ENCODE data around the gene GLIS1. TPM values are rescaled to one million over a fixed set of nuclear protein-coding genes. Genes with fewer than 3 reads are reported as not detected.

The GLIS1 gene
- total RNA-seq, 2 experiments from 2014 or later = not detected

DNA sequence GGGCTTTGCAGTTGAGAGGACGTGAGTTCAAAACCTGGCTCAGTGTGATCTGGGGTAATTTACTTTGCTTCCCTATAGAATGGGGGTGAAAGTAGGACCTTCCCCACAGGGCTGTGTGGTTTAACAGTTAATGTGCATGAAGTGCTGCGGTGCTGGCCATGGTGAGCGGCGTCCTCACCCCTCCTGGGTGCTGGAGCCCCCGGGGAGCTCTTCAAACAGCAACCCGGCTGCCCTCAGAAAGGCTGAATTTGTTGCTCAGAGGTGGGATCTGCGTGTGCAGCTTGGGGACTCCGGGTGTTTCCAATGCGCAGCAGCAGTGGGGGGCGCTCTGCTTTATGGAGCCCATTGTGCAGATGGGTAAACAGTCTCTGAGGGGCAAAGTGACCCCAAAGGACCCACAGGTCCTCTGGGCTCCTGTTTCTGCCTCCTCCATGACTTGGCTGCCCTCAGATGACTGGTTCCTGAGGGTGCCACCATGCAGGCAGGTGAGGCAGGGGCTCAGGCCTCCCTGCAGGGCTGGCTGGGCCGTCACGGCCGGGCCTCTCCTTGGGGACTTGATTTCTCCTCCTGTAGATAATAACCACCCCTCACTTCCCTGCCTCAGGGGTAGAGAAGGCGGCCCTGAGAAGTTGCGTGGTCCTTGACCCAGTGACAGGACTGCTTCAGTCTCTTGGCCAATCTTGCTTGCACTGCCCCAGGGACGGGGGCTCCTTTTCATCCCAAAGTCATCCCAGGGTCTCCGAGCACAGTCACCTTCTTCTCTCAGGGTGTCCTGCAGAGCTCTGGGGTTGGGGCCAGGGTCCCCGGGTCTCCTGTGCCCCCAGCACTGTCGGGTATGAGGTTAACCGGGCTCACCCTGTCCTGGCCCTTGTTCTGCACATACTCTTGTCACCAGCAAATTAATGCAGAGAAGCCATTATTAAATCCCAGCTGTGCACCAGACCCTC lies 239.4 kb downstream of the GLIS1 start:
- H3K9me3 Mint-ChIP-seq = no peaks in the 10 kb centered on the region
- H3K27me3 Mint-ChIP-seq = peaks cover 2% of the 10 kb centered on the region
- no peak overlapping the region for H3K4me3 Mint-ChIP-seq
- no peak for ATAC-seq (ENCODE audit: low read depth)
- H3K4me1 Mint-ChIP-seq = peaks cover 3% of the 10 kb centered on the region
- no peak for DNase-seq
- POLR2A ChIA-PET = no interaction called here
- H3K36me3 Mint-ChIP-seq = no peaks in the 10 kb centered on the region
- no peak overlapping the region for H3K27ac Mint-ChIP-seq

DNA sequence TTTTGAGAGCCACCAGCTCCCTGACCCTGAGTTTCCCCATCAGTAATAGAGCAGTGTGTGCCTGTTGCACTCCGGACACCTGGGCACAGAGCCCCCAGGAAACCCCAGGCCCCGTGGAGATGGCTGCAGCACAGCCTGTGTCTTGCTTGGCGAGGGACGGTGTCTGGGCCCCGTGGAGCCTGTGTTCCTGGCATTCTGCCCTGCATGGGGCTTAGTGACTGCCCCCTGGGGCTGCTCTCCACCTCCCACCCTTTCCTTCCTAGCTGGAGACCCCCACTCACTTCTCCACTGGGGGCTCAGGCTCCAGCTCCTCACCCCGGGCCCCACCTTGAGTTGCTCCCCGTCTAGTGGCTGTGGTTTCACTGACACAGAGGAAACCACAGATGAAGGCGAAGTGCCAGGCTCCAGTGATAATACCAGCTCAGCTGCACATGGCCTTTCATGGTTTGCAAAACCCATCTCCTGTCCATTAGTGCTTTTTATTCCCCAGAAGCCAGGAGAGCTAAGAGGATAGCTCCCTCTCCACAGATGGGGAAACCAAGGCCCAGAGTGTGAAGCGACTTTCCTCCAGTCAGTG lies 240.3 kb downstream of the GLIS1 start:
- peak; percentile 17 for ATAC-seq (ENCODE audit: low read depth)
- POLR2A ChIA-PET = no interaction called here

DNA sequence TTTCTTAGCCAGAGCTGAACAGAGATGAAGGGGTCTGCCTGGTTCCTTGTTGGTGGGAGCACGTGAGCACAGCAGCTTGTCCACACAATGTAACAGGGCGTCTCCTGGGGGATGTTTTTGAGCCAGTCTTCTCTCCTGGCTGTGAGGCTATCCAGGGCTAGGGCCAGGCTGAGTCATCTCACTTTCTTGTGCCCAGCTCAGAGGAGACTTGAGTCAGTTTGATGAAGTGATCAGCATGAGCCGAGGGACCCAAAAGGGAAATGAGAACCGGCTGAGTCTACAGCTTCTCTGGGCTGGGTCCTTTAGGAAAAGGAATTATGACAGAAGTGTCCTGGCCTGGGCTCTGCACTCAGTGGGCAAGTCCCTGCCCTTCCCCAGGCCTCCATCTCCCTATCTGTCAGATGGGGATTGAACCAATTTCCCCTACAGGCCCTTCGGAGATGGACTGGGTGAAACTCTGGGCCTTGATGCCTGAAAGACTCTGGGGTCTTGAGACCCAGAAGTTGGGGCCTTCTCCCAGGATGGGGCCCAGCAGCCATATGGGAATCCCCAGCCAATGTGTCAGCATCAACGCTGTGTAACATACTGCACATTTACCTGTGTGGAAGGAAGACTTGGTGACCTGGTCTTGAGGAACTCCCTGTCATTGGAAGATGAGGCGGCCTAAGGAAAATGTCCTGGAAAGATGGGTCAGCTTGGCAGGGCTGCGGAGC lies 243.2 kb downstream of the GLIS1 start:
- POLR2A ChIA-PET = no interaction called here
- ATAC-seq (ENCODE audit: low read depth) = no peak

More for the DNA sequence above, 240.3 kb downstream of the GLIS1 start:
- Mint-ChIP-seq H3K4me1 (peaks cover 3% of the 10 kb centered on the region), H3K4me3 (no peak overlapping the region), H3K27ac (no peak overlapping the region), H3K9me3 (no peaks in the 10 kb centered on the region), H3K27me3 (peaks cover 8% of the 10 kb centered on the region), H3K36me3 (no peaks in the 10 kb centered on the region)
- no peak for DNase-seq

DNA sequence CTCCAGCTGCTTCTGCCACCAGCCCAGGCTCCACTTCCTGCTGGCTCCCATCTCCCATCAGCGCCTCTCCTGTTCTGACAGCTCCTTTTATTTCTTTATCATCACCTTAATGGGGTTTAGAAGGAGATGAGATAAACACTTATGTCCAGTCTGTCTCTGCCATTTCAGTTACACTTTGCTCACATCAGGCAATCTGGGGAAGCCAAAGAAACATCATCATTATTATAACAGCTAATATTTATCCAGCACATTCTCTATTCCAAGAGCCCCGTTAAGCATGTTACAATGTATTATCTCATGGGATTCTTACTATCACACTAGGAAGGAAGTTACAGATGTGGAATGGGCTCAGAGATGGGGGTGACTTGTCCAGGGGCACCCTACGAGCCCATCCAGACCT lies 248.6 kb downstream of the GLIS1 start:
- Mint-ChIP-seq H3K36me3 (no peaks in the 10 kb centered on the region), H3K9me3 (no peaks in the 10 kb centered on the region), H3K4me3 (no peak overlapping the region), H3K27ac (no peak overlapping the region), H3K27me3 (peaks cover 31% of the 10 kb centered on the region), H3K4me1 (no peaks in the 10 kb centered on the region)
- ATAC-seq (ENCODE audit: low read depth) (no peak), DNase-seq (no peak)
- POLR2A ChIA-PET = no interaction called here

More for the DNA sequence above, 243.2 kb downstream of the GLIS1 start:
- Mint-ChIP-seq H3K4me3 (no peak overlapping the region), H3K9me3 (no peaks in the 10 kb centered on the region), H3K36me3 (no peaks in the 10 kb centered on the region), H3K27ac (no peak overlapping the region), H3K4me1 (peaks cover 3% of the 10 kb centered on the region), H3K27me3 (peaks cover 11% of the 10 kb centered on the region)
- DNase-seq = no peak

DNA sequence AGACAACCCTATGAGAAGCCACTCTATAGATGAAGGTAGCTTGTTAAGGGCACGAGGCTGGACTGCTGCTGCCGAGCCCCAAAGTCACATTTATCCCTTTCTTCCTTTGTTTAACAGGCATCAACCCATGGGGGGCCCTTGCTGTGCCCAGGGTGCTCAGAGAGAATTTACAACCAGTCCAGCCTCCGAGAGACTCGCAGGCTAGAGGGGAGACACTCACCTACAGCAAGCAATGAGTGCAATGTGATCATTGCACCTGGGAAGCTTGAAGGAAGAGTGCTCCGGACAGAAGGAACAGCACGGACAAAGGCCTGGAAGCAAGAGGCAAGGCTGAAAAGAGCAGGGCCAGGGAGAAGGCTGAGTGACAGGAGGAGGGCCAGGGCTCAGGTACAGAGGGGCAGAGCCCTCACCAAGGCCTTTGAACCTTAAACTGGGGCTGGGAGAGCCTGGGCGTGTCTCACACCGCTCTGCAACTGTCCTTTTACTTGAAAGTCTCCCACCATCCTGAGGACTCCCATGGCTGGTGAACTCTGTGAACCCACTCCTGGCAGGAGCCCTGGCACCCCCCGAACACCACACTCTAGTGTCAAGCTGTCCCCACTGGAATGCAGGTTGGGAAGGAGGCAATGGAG lies 252.5 kb downstream of the GLIS1 start:
- Mint-ChIP-seq H3K27me3 (peaks cover 21% of the 10 kb centered on the region), H3K27ac (no peak overlapping the region), H3K4me1 (peaks cover 1% of the 10 kb centered on the region), H3K4me3 (no peak overlapping the region), H3K36me3 (no peaks in the 10 kb centered on the region), H3K9me3 (no peaks in the 10 kb centered on the region)
- ATAC-seq (ENCODE audit: low read depth) (no peak), DNase-seq (no peak)
- POLR2A ChIA-PET = no interaction called here

DNA sequence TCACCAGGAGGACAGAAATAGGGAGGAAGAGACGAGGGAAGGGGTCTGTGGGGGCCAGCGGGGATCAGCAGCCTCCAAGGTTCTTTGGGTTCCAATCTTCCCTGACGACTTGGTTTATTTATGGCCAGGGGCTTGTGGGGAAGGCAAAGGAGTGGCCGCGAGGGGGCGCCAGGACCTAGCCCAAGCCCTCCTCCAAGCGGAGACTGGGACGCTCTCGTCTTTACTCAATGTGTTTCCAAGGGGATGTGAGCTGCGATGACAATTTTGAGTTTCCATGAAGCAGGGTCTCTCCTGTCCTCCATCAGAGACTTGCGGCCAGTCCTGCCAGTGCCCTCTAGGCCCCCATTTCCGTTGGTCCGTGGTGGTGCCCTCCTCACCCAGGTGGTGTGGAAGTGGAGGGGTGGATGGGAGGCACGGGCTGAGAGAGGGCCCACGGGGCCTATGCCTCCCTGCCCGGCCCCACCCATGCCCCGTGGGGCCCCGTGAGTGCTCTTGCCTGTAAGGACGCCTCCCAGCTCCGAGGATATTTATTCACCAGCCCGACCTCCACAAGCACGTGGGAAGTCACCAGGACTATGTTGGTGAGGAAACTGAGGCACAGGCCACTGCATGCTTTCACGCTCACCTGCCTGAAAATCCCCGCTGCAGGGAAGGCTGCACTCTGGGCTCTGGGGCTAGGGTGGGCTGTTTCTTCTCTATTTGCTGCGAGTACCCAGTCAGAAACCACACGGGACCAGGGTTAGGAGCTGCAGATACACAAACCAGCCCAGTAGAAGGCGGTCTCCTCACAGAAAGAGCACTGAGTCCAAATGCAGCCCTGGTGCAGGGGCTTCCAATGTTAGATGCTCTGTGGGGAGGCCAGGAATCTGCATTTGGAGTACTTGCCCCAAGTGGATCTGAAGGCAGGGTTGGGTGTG lies 253.2 kb downstream of the GLIS1 start:
- peaks cover 1% of the 10 kb centered on the region for H3K4me1 Mint-ChIP-seq
- H3K4me3 Mint-ChIP-seq = no peak overlapping the region
- no peaks in the 10 kb centered on the region for H3K9me3 Mint-ChIP-seq
- DNase-seq (peak; percentile 81), ATAC-seq (ENCODE audit: low read depth) (peak; percentile 81)
- peaks cover 21% of the 10 kb centered on the region for H3K27me3 Mint-ChIP-seq
- H3K36me3 Mint-ChIP-seq = no peaks in the 10 kb centered on the region
- POLR2A ChIA-PET = no interaction called here
- no peak overlapping the region for H3K27ac Mint-ChIP-seq

DNA sequence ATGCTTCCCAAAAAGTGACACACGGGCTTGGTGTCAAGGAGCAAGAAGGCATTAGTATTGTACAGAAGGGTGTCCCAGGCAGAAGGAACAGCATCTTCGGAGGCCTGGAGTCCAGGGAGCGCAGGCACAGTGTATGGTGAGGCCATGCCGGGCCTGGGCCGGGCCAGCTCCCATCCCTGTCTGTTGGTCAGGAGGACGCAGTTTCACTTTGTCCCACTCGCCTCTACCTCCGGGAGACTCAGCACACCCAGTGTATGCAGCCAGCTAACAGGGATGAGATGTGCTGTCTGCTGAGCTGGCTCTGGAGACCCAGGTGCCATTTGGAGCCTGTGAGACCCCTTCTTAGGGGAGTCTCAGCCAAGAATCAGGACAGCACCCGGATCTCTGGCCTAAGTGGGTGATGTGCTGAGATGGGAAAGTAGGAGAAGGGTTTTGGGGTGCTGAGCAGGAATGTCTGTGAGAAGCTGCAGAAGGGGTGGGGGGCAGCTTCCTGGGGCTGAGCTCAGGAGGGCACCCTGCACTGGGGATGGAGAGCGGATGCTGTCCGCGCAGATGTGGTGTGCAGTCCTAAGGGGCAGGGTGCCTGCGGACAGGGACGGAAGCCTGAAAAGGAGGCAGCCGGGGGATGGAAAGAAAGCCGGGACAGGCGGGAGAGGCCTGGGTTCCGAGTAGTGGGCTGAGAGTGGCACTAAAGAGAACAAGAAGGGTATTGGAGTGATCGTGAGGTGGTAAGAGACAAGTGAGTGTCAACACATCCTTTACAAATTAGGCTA lies 254.1 kb downstream of the GLIS1 start:
- Mint-ChIP-seq H3K27me3 (peaks cover 21% of the 10 kb centered on the region), H3K36me3 (no peaks in the 10 kb centered on the region), H3K4me3 (no peak overlapping the region), H3K27ac (no peak overlapping the region), H3K4me1 (peaks cover 1% of the 10 kb centered on the region), H3K9me3 (no peaks in the 10 kb centered on the region)
- POLR2A ChIA-PET = no interaction called here
- DNase-seq (no peak), ATAC-seq (ENCODE audit: low read depth) (no peak)

DNA sequence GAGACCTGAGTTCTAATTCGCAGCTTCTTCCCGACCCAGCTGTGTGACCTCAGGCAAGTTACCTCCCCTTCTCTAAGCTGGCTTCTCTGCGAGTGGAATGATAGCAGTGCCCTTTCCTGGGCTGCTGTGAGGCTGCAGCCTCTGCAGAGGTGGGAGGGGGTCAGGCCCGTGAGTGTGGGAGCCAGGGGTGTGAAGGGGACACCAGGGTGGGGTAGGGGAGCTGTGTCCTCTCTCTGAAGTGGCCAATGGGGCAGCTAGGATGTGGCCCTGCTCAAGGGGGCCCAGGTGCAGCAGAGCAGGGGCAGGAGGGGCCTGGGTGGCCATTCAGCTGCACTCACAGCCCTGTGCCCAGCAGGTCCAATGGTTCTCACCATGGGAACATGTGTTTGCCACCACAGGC lies 255.3 kb downstream of the GLIS1 start:
- ATAC-seq (ENCODE audit: low read depth) (no peak), DNase-seq (no peak)
- Mint-ChIP-seq H3K4me1 (peaks cover 1% of the 10 kb centered on the region), H3K4me3 (no peak overlapping the region), H3K27ac (no peak overlapping the region), H3K36me3 (no peaks in the 10 kb centered on the region), H3K27me3 (peaks cover 18% of the 10 kb centered on the region), H3K9me3 (no peaks in the 10 kb centered on the region)
- POLR2A ChIA-PET = no interaction called here

DNA sequence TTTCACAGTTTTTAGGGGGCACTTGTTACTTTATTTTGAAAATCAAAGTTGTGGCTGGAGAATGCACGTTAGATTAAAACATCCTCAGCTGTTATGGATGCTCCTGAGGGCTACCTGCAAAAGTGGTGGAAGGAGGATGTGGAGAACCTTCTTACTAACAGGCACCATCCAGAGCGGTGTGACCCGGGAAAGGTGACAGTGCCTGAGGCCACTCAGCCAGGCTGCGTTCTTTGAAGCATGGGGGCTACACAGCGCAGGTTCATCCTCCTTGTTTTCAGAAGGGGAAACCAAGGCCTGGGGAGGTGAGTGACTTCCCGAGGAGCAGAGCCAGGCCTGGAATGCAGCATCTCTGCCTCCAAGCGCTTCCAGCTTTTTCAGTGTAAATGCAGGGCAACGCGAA lies 255.8 kb downstream of the GLIS1 start:
- POLR2A ChIA-PET = no interaction called here
- no peak for DNase-seq
- no peaks in the 10 kb centered on the region for H3K36me3 Mint-ChIP-seq
- H3K27ac Mint-ChIP-seq = no peak overlapping the region
- no peak overlapping the region for H3K4me3 Mint-ChIP-seq
- no peaks in the 10 kb centered on the region for H3K9me3 Mint-ChIP-seq
- no peak for ATAC-seq (ENCODE audit: low read depth)
- H3K4me1 Mint-ChIP-seq = peaks cover 1% of the 10 kb centered on the region
- H3K27me3 Mint-ChIP-seq = peaks cover 14% of the 10 kb centered on the region

DNA sequence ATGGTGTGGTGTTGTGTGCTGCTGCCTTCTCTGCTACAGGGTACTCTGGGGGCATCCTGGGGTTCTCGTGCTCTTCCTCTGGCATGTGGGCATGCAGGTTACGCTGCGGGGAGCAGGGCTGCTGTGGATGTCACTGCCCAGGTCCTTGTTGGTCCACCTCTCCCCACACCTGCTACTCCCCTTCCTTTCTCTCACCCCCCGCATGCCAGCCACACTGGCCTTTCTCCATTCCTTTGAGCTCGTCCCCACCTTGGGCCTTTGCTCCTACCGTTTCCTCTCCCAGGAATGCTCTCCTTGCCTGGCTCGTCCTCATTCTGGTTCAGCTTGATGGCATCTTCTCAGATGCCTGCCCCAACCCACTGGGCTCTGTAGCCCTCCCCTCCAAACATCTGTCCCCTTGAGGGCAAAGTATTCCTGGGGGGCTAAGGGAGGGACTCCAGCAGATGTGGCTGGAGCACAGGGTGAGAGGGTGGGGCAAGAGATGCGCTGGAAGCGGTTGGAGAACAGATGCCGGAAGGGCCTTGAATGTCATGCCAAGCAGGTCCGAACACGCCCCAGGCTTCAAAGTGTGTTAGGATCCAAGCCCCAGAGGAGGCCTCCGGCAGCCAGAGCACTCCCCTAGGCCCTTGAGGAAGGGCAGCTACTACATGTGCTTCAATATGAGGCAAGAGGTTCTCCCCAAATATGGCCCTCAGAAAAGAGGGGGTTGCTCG lies 256.4 kb downstream of the GLIS1 start:
- POLR2A ChIA-PET = no interaction called here
- H3K9me3 Mint-ChIP-seq = no peaks in the 10 kb centered on the region
- H3K36me3 Mint-ChIP-seq = no peaks in the 10 kb centered on the region
- no peak overlapping the region for H3K4me3 Mint-ChIP-seq
- ATAC-seq (ENCODE audit: low read depth) (no peak), DNase-seq (no peak)
- H3K27ac Mint-ChIP-seq = no peak overlapping the region
- H3K27me3 Mint-ChIP-seq = peaks cover 10% of the 10 kb centered on the region
- peaks cover 1% of the 10 kb centered on the region for H3K4me1 Mint-ChIP-seq

DNA sequence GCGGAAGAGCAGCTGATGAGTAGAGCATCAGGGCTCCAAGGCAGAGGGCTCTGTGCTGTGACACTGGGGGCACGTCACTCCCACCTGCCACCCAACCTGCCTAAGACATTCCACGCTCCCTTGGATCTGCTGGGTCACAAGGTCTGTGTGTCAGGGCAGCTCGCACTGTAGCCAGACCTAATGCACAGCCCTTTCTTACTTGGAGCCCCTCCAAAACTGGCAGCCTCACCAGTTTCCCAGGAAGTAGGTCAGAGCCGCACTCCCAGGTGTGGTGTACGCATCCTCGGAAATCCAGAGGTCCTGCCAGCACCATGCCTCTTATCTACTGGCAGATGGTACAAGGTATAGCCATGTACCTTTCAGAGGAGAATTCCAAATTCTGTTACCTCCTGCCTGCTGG lies 257.5 kb downstream of the GLIS1 start:
- Mint-ChIP-seq H3K27me3 (peaks cover 5% of the 10 kb centered on the region), H3K4me3 (no peak overlapping the region), H3K4me1 (peaks cover 1% of the 10 kb centered on the region), H3K36me3 (no peaks in the 10 kb centered on the region), H3K27ac (no peak overlapping the region), H3K9me3 (no peaks in the 10 kb centered on the region)
- DNase-seq = no peak
- ATAC-seq (ENCODE audit: low read depth) = no peak
- POLR2A ChIA-PET = no interaction called here

DNA sequence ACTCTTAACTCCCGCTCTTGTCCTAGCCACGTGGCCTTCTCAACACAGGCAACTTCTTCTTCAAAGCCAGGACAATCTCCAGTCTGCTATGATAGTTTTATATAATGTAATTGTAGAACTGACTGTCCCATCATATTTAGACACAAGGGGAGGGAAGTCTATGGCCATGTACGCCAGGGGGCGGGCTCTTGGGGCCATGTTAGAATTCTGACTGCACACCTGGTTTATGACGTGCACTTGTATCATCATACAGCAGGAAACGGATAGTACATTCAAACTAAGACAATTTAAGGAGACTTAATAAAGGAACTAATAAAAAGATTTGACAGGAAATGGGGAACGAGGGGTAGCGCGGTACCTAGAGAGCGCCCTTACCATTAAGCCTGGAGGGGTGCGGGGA lies 258.3 kb downstream of the GLIS1 start:
- Mint-ChIP-seq H3K4me1 (peaks cover 1% of the 10 kb centered on the region), H3K9me3 (no peaks in the 10 kb centered on the region), H3K36me3 (no peaks in the 10 kb centered on the region), H3K27ac (no peak overlapping the region), H3K27me3 (peaks cover 5% of the 10 kb centered on the region), H3K4me3 (no peak overlapping the region)
- POLR2A ChIA-PET = no interaction called here
- no peak for DNase-seq
- no peak for ATAC-seq (ENCODE audit: low read depth)
